ENCODE results near the gene ST6GALNAC2.
"Not testable (repeated sequence)": the region's sequence is repeated elsewhere in the genome, so short reads cannot be mapped to it uniquely, and the experiment has no call there.

ST6GALNAC2 gene

GRCh38 chr17:76538941-76539570, 46.6 kb downstream of the ST6GALNAC2 start:
- DNase-seq = no peak

GRCh38 chr17:76538281-76538931, 47.3 kb downstream of the ST6GALNAC2 start:
- DNase-seq = no peak

GRCh38 chr17:76537578-76538280, 47.9 kb downstream of the ST6GALNAC2 start, which contains the start of gene CYGB:
Gene CYGB, minus strand, starts transcription at chr17:76537709. Its CDS starts 167 bp downstream, at chr17:76537542.
- no peak for DNase-seq

- no peak for DNase-seq
These were observed 48.4 kb downstream of the ST6GALNAC2 start for GRCh38 chr17:76537288-76537577.

GRCh38 chr17:76536511-76537287, 49.0 kb downstream of the ST6GALNAC2 start:
- no peak for DNase-seq

- no peak for DNase-seq
These were observed 49.7 kb downstream of the ST6GALNAC2 start for GRCh38 chr17:76535788-76536510.

- DNase-seq = no peak
These were observed 50.6 kb downstream of the ST6GALNAC2 start for GRCh38 chr17:76534831-76535732.

GRCh38 chr17:76533640-76534359, 51.9 kb downstream of the ST6GALNAC2 start:
- not testable (repeated sequence) for DNase-seq

- DNase-seq = no peak
These were observed 53.5 kb downstream of the ST6GALNAC2 start for GRCh38 chr17:76532072-76532651.

- no peak for DNase-seq
These were observed 54.1 kb downstream of the ST6GALNAC2 start for GRCh38 chr17:76531486-76532038.

GRCh38 chr17:76530811-76531485, 54.7 kb downstream of the ST6GALNAC2 start:
- DNase-seq = no peak

GRCh38 chr17:76530095-76530723, 55.5 kb downstream of the ST6GALNAC2 start:
- DNase-seq = no peak

- no peak for DNase-seq
These were observed 56.2 kb downstream of the ST6GALNAC2 start for GRCh38 chr17:76529224-76530094.

- no peak for DNase-seq
These were observed 57.0 kb downstream of the ST6GALNAC2 start for GRCh38 chr17:76528528-76529223.

- DNase-seq = no peak
These were observed 57.5 kb downstream of the ST6GALNAC2 start for GRCh38 chr17:76528156-76528527.

GRCh38 chr17:76527430-76528111, 58.1 kb downstream of the ST6GALNAC2 start:
- peak; percentile 62 for DNase-seq

- not testable (repeated sequence) for DNase-seq
These were observed 58.6 kb downstream of the ST6GALNAC2 start for GRCh38 chr17:76527016-76527415.
